AG10803 (cell line): ENCODE measurements around the gene GJB2.

ENCODE experiments used
- DNase-seq: peaks from one replicate; pipeline ENCODE4 v3.0.0; 2010; ENCODE audit warnings: low read depth
- H3K4me3 ChIP-seq: 2 replicates; pipeline ENCODE4 v1.5.1; 2011; ENCODE audit warnings: mild to moderate bottlenecking, low read length, control low read depth
- TF ChIP-seq, protein P1 (sequence below): conservative IDR thresholded peaks from 2 replicates; pipeline ENCODE4 v1.5.1; 2011; ENCODE audit warnings: mild to moderate bottlenecking, low read length, control low read depth, inconsistent platforms

The GJB2 gene

DNA sequence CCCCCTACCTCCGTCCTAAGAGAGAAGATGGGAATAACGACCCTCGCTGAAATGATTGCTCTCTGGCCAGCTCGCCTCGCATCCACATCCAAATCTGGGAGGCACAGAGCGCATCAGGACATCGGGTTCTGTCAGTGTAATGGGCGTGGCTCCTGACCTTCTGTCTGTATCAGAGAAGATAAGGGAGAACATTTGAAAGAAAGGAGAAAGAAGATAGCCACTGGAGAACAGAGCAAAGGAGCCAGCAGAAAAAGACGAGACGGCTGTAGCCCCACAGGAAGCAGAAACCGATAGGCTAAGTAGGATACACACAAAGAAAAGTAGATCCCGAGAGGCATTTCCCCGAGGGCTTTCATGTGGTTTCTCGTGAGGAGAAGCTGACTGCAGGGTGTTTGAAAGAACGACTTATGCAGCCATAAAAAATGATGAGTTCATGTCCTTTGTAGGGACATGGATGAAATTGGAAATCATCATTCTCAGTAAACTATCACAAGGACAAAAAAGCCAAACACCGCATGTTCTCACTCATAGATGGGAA is 14.0 kb upstream of the GJB2 start:
- DNase-seq: no peak

GRCh38 chr13:20206065-20206697 is 13.4 kb upstream of the GJB2 start:
- DNase-seq: no peak
- TF ChIP-seq, protein P1, sequence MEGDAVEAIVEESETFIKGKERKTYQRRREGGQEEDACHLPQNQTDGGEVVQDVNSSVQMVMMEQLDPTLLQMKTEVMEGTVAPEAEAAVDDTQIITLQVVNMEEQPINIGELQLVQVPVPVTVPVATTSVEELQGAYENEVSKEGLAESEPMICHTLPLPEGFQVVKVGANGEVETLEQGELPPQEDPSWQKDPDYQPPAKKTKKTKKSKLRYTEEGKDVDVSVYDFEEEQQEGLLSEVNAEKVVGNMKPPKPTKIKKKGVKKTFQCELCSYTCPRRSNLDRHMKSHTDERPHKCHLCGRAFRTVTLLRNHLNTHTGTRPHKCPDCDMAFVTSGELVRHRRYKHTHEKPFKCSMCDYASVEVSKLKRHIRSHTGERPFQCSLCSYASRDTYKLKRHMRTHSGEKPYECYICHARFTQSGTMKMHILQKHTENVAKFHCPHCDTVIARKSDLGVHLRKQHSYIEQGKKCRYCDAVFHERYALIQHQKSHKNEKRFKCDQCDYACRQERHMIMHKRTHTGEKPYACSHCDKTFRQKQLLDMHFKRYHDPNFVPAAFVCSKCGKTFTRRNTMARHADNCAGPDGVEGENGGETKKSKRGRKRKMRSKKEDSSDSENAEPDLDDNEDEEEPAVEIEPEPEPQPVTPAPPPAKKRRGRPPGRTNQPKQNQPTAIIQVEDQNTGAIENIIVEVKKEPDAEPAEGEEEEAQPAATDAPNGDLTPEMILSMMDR: no peak
- no peak overlapping the region for H3K4me3 ChIP-seq

More for the DNA sequence above, 14.0 kb upstream of the GJB2 start:
- TF ChIP-seq, protein P1: no peak
- no peak overlapping the region for H3K4me3 ChIP-seq

GRCh38 chr13:20198781-20199180 is 6.0 kb upstream of the GJB2 start:
- no peak for DNase-seq
- TF ChIP-seq, protein P1: no peak
- no peak overlapping the region for H3K4me3 ChIP-seq

DNA sequence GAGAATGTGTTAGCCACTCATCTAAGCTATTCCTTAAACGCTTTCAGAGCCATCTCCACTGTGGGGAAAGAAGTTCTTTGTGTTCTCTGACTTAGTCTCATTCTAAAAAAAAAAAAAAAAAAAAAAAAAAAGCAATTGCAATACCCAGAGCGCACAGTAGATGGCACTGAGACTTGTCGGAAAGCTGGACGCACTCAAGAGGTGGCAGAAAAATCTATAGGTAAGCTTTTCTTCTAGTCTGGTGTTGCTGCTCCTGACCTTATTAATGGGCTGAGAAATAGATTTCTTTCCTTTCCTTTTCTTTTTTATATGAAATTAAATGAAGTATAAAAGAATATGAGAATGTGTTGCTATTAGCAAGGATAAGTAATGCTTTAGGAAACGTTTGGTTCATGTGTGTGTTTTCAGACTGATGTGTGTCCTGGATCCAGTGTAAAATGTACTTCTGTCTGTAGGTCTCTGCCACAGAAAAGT is 4.7 kb upstream of the GJB2 start:
- TF ChIP-seq, protein P1: peak; percentile 81
- H3K4me3 ChIP-seq: no peak overlapping the region
- peak; percentile 42 for DNase-seq

GRCh38 chr13:20195801-20196200 is 3.1 kb upstream of the GJB2 start:
- no peak overlapping the region for H3K4me3 ChIP-seq
- TF ChIP-seq, protein P1: no peak
- DNase-seq: no peak

GRCh38 chr13:20193907-20194631 is 1.3 kb upstream of the GJB2 start:
- DNase-seq: no peak
- TF ChIP-seq, protein P1: no peak
- H3K4me3 ChIP-seq: no peak overlapping the region
